AG04449 (cell line): ENCODE measurements around the gene LRRC3C.

ENCODE experiments used
- CTCF ChIA-PET: fragments of 350-600 bp; formaldehyde crosslinking; extraction: SDS; loops from one replicate; lab custom pipeline; 2021; ENCODE audit warnings: antibody characterized with exemption; lab: Yijun Ruan, JAX
- POLR2A ChIA-PET: fragments of 400-600, 350-600 bp; formaldehyde crosslinking; extraction: SDS; loops from one replicate; lab custom pipeline; 2020; ENCODE audit warnings: antibody characterized with exemption, inconsistent platforms; lab: Yijun Ruan, JAX
- DNase-seq: peaks from one replicate; pipeline ENCODE4 v3.0.0-alpha.2; 2010; ENCODE audit warnings: low read depth, low spot score
- H3K4me3 ChIP-seq: 2 replicates; pipeline ENCODE4 v1.5.1; 2011; ENCODE audit warnings: low read depth, mild to moderate bottlenecking, control low read depth, low read length
- CTCF ChIP-seq: IDR thresholded peaks from one replicate; pipeline ENCODE4 v1.5.1; 2011; ENCODE audit warnings: mild to moderate bottlenecking, moderate library complexity, low read length, control low read depth, inconsistent platforms; ENCODE audit not compliant: insufficient read depth; ENCODE audit errors: missing control alignments

LRRC3C gene

GRCh38 chr17:39933912-39934311, 6.4 kb downstream of the LRRC3C start:
- ChIA-PET POLR2A (no interaction called here), CTCF (interaction anchor here (1.7 kb wide), 1 partner anchor 25 kb away, joined by 7 read pairs; no protein-coding TSS in a partner anchor)
- H3K4me3 ChIP-seq, result no peak overlapping the region
- no peak for DNase-seq
- no peak for TF ChIP-seq CTCF

GRCh38 chr17:39934324-39934723, 6.8 kb downstream of the LRRC3C start:
- ChIA-PET POLR2A (no interaction called here), CTCF (interaction anchor here (1.7 kb wide), 1 partner anchor 24 kb away, joined by 7 read pairs; no protein-coding TSS in a partner anchor)
- no peak overlapping the region for H3K4me3 ChIP-seq
- no peak for DNase-seq
- no peak for TF ChIP-seq CTCF

DNA sequence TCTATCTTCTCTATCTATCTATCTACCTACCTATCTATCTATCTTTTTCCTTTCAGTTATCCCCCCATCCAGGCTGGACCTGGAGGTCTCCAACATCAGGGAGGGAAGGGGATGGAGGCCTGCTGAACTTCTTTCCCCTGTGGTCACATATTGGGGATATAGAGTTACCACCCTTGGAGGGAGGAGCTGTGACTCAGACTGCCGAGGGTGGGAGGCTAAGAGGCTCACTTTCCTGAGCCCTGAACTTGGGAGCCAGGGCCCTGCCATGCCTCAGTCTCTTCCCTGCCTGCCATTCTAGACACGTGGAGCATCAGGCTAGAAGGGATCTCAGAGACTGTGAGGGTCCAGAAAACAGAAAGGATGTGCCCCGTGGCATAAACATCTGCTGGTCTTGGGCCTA, 8.4 kb downstream of the LRRC3C start:
- POLR2A ChIA-PET, result no interaction called here

DNA sequence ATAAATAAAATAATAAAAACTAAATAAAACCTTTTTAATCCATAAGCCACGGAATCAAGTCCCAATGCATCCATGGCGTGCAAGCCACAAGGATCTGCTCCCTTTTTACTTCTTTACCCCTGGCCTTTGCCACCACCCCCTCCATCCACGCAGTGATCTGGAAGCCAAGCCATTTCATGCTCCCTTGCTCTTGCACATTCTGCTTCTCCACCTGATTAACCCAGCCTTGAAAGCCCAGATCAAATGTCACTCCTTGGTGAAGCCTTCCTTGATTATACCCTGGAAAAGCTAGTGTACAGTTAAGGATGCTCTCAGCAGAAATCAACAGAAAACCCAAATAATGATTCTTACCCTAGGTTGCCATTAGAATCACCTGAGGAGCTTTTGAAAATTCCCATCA, 9.9 kb downstream of the LRRC3C start:
- DNase-seq, result no peak
- POLR2A ChIA-PET, result no interaction called here
- CTCF ChIA-PET, result interaction anchor here (0.7 to 2.1 kb wide), 9 partner anchors 10 to 64 kb away, joined by 3 to 6 read pairs (median 3); partner anchors contain the start of gene PSMD3

More for the DNA sequence above, 8.4 kb downstream of the LRRC3C start:
- no peak overlapping the region for H3K4me3 ChIP-seq
- TF ChIP-seq CTCF, result no peak
- no peak for DNase-seq
- CTCF ChIA-PET, result no interaction called here

DNA sequence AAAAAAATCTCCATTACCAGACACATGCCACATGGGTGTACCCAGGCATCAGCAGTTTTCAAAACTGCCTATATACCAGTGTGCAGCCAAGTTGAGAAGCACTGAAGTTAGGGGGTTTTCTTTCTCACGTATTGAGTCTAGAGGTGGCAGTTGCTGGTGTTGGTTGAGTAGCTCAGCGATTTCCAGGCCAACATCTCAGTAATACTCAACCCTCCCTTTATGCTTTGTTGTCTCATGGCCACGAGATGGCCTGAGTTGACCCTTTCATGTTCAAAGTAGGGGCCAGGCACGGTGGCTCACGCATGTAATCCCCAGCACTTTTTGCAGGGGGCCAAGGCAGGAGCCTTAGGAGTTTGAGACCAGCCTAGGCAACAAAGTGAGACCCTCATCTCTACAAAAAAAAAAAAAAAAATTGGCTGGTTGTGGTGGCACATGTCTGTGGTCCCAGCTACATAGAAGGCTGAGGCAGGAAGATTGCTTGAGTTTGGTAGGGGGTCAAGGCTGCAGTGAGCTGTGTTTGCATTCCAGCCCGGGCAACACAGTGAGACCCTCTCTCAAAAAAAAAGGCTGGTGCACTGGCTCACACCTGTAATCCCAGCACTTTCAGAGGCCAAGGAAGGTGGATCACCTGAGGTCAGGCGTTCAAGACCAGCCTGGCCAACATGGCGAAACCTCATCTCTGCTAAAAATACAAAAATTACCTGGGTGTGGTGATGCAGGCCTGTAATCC, 10.8 kb downstream of the LRRC3C start:
- TF ChIP-seq CTCF, result no peak
- ChIA-PET CTCF (interaction anchor here (0.7 to 3.1 kb wide), 13 partner anchors 9 to 65 kb away, joined by 3 to 16 read pairs (median 3); partner anchors contain the start of gene PSMD3), POLR2A (interaction anchor here (0.6 kb wide), 1 partner anchor 13 kb away, joined by 4 read pairs; no protein-coding TSS in a partner anchor)
- DNase-seq, result no peak
- no peak overlapping the region for H3K4me3 ChIP-seq

More for the DNA sequence above, 9.9 kb downstream of the LRRC3C start:
- TF ChIP-seq CTCF, result no peak
- no peak overlapping the region for H3K4me3 ChIP-seq

- POLR2A ChIA-PET, result no interaction called here
- H3K4me3 ChIP-seq, result no peak overlapping the region
- CTCF ChIA-PET, result interaction anchor here (0.7 to 3.1 kb wide), 9 partner anchors 8 to 43 kb away, joined by 3 to 26 read pairs (median 4); partner anchors contain the start of genes ORMDL3 and PSMD3
- no peak for DNase-seq
- no peak for TF ChIP-seq CTCF
Measured at GRCh38 chr17:39939106-39939505, 11.6 kb downstream of the LRRC3C start.
